D721Med (cell line): Measurements from ENCODE around the gene PODNL1.

Experiments used
- DNase-seq: peaks from one replicate; pipeline ENCODE4 v3.0.0; 2011; ENCODE audit warnings: low spot score; ENCODE audit not compliant: insufficient read length
- FAIRE-seq: peaks from 2 replicates; lab custom pipeline; 2011; peaks lifted over from hg19 to GRCh38; lab: Jason Lieb, UNC
- TF ChIP-seq, protein P1 (sequence below): IDR thresholded peaks from 2 replicates; pipeline ENCODE4 v1.5.1; 2012; ENCODE audit warnings: mild to moderate bottlenecking, control low read depth; ENCODE audit not compliant: insufficient read depth; ENCODE audit errors: missing control alignments

The PODNL1 gene

DNA sequence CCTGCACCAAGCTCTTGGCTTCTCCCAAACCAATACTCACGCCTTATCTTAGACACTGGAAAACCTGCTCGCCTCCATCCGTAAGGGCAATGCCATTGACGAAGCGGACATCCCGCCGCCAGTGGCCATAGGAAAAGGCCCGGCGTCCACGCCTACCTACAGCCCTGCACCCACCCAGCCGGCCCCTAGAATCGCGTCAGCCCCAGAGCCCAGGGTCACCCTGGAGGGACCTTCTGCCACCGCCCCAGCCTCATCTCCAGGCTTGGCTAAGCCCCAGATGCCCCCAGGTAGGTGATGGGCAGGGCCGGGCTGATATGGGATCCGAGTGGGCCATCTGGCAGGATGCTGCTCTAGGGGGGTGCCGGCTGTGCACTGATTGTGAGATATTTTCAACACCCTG lies 24.9 kb downstream of the PODNL1 start:
- TF ChIP-seq, protein P1, sequence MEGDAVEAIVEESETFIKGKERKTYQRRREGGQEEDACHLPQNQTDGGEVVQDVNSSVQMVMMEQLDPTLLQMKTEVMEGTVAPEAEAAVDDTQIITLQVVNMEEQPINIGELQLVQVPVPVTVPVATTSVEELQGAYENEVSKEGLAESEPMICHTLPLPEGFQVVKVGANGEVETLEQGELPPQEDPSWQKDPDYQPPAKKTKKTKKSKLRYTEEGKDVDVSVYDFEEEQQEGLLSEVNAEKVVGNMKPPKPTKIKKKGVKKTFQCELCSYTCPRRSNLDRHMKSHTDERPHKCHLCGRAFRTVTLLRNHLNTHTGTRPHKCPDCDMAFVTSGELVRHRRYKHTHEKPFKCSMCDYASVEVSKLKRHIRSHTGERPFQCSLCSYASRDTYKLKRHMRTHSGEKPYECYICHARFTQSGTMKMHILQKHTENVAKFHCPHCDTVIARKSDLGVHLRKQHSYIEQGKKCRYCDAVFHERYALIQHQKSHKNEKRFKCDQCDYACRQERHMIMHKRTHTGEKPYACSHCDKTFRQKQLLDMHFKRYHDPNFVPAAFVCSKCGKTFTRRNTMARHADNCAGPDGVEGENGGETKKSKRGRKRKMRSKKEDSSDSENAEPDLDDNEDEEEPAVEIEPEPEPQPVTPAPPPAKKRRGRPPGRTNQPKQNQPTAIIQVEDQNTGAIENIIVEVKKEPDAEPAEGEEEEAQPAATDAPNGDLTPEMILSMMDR: no peak
- DNase-seq (no peak), FAIRE-seq (no peak)

DNA sequence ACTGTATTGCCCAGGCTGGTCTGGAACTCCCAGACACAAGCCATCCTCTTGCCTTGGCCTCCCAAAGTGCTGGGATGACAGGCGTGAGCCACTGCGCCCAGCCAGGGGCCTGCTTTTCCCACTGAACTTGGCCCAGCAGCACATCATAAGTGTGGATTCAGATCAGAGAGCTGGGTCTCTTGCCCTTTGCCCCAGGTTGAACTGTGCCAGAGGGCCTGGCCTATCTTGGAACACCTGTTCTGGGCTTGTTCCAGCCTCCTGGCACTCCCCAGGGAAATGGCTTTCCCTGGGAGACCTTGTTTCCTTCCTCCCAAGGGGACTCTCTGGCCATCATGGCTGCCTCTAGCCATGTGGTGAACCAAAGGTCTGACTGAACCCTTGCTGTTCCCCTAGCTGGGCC lies 28.8 kb downstream of the PODNL1 start:
- no peak for FAIRE-seq

DNA sequence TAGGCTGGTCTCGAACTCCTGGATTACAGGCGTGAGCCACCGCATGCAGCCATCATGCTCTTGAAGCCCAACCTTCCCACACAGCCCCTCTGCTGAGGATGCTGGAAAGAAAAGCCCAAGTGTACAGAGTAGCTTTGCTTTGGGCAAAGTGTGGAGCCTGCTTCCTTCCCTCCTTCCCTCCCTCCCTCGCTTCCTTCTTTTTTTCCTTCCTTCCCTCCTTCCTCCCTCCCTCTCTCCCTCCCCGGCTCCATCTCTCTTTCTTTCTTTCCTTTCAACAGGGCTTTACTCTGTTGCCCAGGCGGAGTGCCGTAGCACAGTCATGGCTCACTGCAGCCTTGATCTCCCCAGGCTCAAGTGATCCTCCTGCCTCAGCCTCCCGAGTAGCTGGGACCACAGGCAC lies 29.5 kb downstream of the PODNL1 start:
- DNase-seq (no peak), FAIRE-seq (no peak)
- TF ChIP-seq, protein P1: no peak

More for the DNA sequence above, 28.8 kb downstream of the PODNL1 start:
- TF ChIP-seq, protein P1: no peak
- DNase-seq: no peak

DNA sequence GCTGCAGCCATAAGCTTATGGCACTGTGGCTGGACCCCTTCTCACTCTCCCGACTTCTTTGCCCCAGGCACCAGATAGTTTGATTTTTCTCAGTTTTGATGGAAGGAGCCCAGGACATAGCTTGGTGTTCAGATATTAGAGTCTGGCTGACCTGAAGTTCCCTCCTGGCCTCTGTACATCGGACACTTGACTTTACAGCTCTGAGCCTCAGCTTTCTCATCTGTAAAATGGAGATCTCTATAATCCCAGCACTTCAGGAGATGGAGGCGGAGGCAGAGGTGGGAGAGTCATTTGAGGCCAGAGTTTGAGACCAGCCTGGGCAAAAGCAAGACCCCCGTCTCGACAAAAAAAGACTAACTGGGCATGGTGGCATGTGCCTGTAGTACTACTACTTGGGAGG lies 31.3 kb downstream of the PODNL1 start:
- TF ChIP-seq, protein P1: no peak
- FAIRE-seq (no peak), DNase-seq (no peak)

DNA sequence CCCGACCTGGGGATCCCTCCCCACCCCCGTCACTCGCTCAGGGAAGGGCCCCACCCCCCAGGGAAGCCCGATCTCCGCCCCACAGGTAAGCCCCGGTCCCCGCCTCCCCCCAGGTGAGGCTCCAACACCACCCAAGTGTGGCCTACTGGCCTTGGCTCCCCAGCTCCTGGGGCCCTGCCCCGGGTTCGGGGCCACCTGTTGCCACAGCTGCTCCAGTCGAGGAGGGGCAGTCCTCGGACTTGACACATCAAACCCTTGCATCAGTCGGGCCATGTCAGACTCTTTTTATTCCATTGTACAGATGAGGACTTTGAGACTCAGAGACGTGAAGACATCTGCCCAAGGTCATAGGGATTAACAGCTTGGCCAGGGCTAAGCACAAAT lies 31.7 kb downstream of the PODNL1 start:
- no peak for DNase-seq
- TF ChIP-seq, protein P1: no peak
- FAIRE-seq: no peak

DNA sequence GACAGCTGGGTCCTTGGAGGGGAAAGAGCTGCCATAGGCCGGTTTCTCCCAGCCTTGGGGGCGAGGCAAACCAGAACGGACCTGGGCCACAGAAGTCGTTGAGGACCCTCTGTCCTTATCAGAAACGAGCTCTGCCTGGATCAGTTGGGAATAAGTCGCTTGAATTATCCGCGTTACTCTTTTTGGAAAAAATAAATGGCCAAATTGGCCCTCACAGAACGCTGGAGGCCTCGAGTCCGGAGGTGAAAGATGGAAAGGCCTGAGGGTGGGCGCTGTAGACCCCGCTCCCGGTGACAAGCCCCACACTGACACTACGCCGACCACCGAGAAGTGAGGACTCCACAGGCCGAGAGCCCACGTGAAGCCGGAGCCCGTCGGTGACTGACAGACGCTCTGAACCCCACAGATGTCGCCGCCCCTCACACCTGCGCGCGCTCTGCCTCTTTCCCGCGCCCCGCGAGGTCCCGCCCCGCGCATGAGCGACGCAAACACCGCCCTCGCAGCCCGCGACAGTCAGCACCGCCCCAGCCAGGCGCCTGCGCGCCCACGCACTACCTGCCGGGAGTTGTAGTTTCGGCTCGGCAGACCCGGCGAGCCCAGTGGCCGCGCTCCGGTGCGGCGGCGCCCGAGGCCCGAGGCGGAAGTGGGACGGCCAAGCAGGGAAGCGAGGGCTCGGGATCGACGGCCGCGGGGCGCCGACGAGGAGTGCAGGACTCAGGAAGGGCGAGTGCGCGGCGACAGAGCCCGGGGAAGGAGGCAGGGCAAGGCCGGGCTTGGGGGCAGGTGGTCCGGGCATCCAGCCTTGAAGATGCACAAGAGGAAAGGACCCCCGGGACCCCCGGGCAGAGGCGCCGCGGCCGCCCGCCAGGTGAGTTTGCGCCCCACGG lies 32.3 kb downstream of the PODNL1 start, which contains the start of the genes BRME1 and CC2D1A:
Gene BRME1 (minus strand): TSS at position 484 of the 887 bp plus-strand sequence. CDS start 1,225 bp downstream, outside the sequence.
Gene CC2D1A (plus strand): TSS at position 568 of the 887 bp plus-strand sequence. CDS start 241 bp downstream, at position 809.
- FAIRE-seq (no peak), DNase-seq (peak; percentile 98)
- TF ChIP-seq, protein P1: no peak

DNA sequence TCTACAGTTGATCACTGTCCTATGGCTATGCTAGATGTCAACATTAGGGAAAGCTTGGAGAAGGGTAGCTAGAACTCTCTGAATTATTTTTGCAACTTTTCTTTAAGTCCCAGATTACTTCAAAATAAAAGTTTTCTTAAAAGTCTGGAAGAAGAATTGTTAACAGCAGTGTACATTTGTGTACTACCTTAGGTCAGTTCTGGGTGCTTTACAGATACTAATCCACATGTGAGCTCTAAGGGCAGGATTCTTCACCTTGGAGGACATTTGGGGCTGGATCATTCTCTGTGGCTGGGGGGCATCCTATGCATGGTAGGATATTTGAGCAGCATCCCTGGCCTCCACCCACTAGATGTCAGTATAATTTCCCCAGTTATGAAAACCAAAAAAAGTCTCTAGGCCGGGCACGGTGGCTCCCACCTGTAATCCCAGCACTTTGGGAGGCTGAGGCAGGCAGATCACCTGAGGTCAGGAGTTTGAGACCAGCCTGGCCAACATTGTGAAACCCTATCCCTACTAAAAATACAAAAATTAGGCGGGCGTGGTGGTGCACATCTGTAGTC lies 35.1 kb downstream of the PODNL1 start:
- TF ChIP-seq, protein P1: peak; percentile 15
- no peak for DNase-seq
- no peak for FAIRE-seq
